Measurements from ENCODE around the gene INPP5D. TPM values are rescaled to one million over a fixed set of nuclear protein-coding genes. Genes with fewer than 3 reads are reported as not detected.
A peak's percentile ranks its signal among the peaks of the same experiment; 100 is the strongest.

INPP5D gene
- total and polyA plus RNA-seq, 4 donors: 2.9 to 18.8 (median 6.6) TPM

GRCh38 chr2:233012301-233012971, 47.7 kb upstream of the INPP5D start:
- Histone ChIP-seq H3K36me3 (ENCODE audit: control insufficient read depth in 4 of 4, insufficient read depth in 3 of 4, low read depth in 1 of 4, low read length in 3 of 4) (no peaks in the 10 kb centered on the region), H3K9me3 (ENCODE audit: control insufficient read depth in 4 of 4, low read length in 3 of 4) (no peaks in the 10 kb centered on the region), H3K27ac (ENCODE audit: low read depth in 1 of 2, low read length in 2 of 2) (peak overlapping the region; percentile 85 to 86), H3K4me1 (ENCODE audit: control insufficient read depth in 4 of 4, insufficient read depth in 4 of 4, low read length in 3 of 4) (peaks cover 13 to 37% (median 21%) of the 10 kb centered on the region in 4 donors), H3K9ac (ENCODE audit: low read depth in 1 of 2, low read length in 2 of 2) (peak overlapping the region; percentile 71 to 77), H3K4me3 (ENCODE audit: low read depth in 1 of 3, low read length in 3 of 3) (peak overlapping the region; percentile 54 to 64 (median 63)), H3K27me3 (ENCODE audit: control insufficient read depth in 4 of 4, insufficient read depth in 4 of 4, low read length in 3 of 4) (no peaks in the 10 kb centered on the region)
- 14% methylated on average over 12 of the region's 12 CpGs for WGBS
- no peak for DNase-seq (ENCODE audit: low spot score)
- TF ChIP-seq JUND (IDR thresholded peaks at IDR 0.05) (no peak), FOXA1 (IDR thresholded peaks at IDR 0.05) (peak; percentile 18), HNF4A (conservative IDR thresholded peaks at IDR 0.05) (peak in 1 of 2 donors; percentile 41), ZBTB33 (IDR thresholded peaks at IDR 0.05) (peak; percentile 13), ATF3 (IDR thresholded peaks at IDR 0.05) (no peak), NR2F2 (IDR thresholded peaks at IDR 0.05) (peak; percentile 24), RAD21 (IDR thresholded peaks at IDR 0.05) (peak in 1 of 2 donors; percentile 8), TAF1 (conservative IDR thresholded peaks at IDR 0.05) (no peak), MAX (IDR thresholded peaks at IDR 0.05) (peak; percentile 93), FOXA2 (IDR thresholded peaks at IDR 0.05) (no peak), EGR1 (IDR thresholded peaks at IDR 0.05; ENCODE audit: low read depth in 2 of 2) (peak in 1 of 2 donors; percentile 75), HNF4G (IDR thresholded peaks at IDR 0.05) (no peak), REST (IDR thresholded peaks at IDR 0.05) (no peak), SP1 (IDR thresholded peaks at IDR 0.05) (no peak), GABPA (IDR thresholded peaks at IDR 0.05 in 1 of 2, conservative IDR thresholded peaks at IDR 0.05 in 1 of 2) (peak in 1 of 2 donors; percentile 58), RXRA (IDR thresholded peaks at IDR 0.05) (peak; percentile 12 to 62)

- Histone ChIP-seq H3K36me3 (ENCODE audit: control insufficient read depth in 4 of 4, insufficient read depth in 3 of 4, low read depth in 1 of 4, low read length in 3 of 4) (no peaks in the 10 kb centered on the region), H3K4me3 (ENCODE audit: low read depth in 1 of 3, low read length in 3 of 3) (peak within 1 kb of the TSS; percentile 54 to 64 (median 63)), H3K27ac (ENCODE audit: low read depth in 1 of 2, low read length in 2 of 2) (peak within 1 kb of the TSS; percentile 85 to 86), H3K9me3 (ENCODE audit: control insufficient read depth in 4 of 4, low read length in 3 of 4) (no peaks in the 10 kb centered on the region), H3K9ac (ENCODE audit: low read depth in 1 of 2, low read length in 2 of 2) (peak within 1 kb of the TSS; percentile 71 to 77), H3K4me1 (ENCODE audit: control insufficient read depth in 4 of 4, insufficient read depth in 4 of 4, low read length in 3 of 4) (peaks cover 13 to 34% (median 21%) of the 10 kb centered on the region in 4 donors), H3K27me3 (ENCODE audit: control insufficient read depth in 4 of 4, insufficient read depth in 4 of 4, low read length in 3 of 4) (no peaks in the 10 kb centered on the region)
- peak; percentile 74 for DNase-seq (ENCODE audit: low spot score)
- 30% methylated on average over 12 of the region's 12 CpGs for WGBS
- TF ChIP-seq REST (IDR thresholded peaks at IDR 0.05) (peak; percentile 91), NR2F2 (IDR thresholded peaks at IDR 0.05) (no peak), FOXA2 (IDR thresholded peaks at IDR 0.05) (peak; percentile 96), EGR1 (IDR thresholded peaks at IDR 0.05; ENCODE audit: low read depth in 2 of 2) (peak; percentile 71 to 94), HNF4G (IDR thresholded peaks at IDR 0.05) (peak; percentile 90), RAD21 (IDR thresholded peaks at IDR 0.05) (peak; percentile 38 to 59), YY1 (IDR thresholded peaks at IDR 0.05) (peak; percentile 80), RXRA (IDR thresholded peaks at IDR 0.05) (peak; percentile 90 to 94), ZBTB33 (IDR thresholded peaks at IDR 0.05) (no peak), ATF3 (IDR thresholded peaks at IDR 0.05) (no peak), TAF1 (conservative IDR thresholded peaks at IDR 0.05) (peak; percentile 75), SP1 (IDR thresholded peaks at IDR 0.05) (peak; percentile 96), JUND (IDR thresholded peaks at IDR 0.05) (peak in 1 of 2 donors; percentile 56), GABPA (IDR thresholded peaks at IDR 0.05 in 1 of 2, conservative IDR thresholded peaks at IDR 0.05 in 1 of 2) (peak in 1 of 2 donors; percentile 84)
Observed at GRCh38 chr2:233013027-233013461, 47.1 kb upstream of the INPP5D start, which contains the start of gene NGEF. Gene NGEF (minus strand): TSS chr2:233013256. CDS start chr2:232974890, 38,366 bp downstream.

Data from liver (tissue), 9 donors.